Stimulated activated memory B cell treated with anti-CD40 and anti-IgM and Interleukin-4, amounts not matched to agents 10 μg/mL and 1 μg/mL and 100 μg/mL, for 72 hours (primary cell): ENCODE measurements around the gene LUC7L.
"Not testable (repeated sequence)": the region's sequence is repeated elsewhere in the genome, so short reads cannot be mapped to it uniquely, and the experiment has no call there.

ENCODE experiments used
- ATAC-seq: fragments of 150-1000 bp; cut with Tn5 transposase; 2 replicates; pipeline ENCODE4 v1.10.0; 2021
- H3K27ac Mint-ChIP-seq: one replicate; pipeline ENCODE4 v1.8.0; 2022; ENCODE audit warnings: mild to moderate bottlenecking, mixed read lengths
- H3K27me3 Mint-ChIP-seq: one replicate; pipeline ENCODE4 v1.8.0; 2022; ENCODE audit warnings: mixed read lengths
- H3K36me3 Mint-ChIP-seq: one replicate; pipeline ENCODE4 v1.8.0; 2022; ENCODE audit warnings: mixed read lengths
- H3K4me1 Mint-ChIP-seq: one replicate; pipeline ENCODE4 v1.8.0; 2022; ENCODE audit warnings: mixed read lengths
- H3K4me3 Mint-ChIP-seq: one replicate; pipeline ENCODE4 v1.8.0; 2022; ENCODE audit warnings: mild to moderate bottlenecking, moderate library complexity, mixed read lengths
- H3K9me3 Mint-ChIP-seq: one replicate; pipeline ENCODE4 v1.8.0; 2022; ENCODE audit warnings: mixed read lengths

The LUC7L gene

DNA sequence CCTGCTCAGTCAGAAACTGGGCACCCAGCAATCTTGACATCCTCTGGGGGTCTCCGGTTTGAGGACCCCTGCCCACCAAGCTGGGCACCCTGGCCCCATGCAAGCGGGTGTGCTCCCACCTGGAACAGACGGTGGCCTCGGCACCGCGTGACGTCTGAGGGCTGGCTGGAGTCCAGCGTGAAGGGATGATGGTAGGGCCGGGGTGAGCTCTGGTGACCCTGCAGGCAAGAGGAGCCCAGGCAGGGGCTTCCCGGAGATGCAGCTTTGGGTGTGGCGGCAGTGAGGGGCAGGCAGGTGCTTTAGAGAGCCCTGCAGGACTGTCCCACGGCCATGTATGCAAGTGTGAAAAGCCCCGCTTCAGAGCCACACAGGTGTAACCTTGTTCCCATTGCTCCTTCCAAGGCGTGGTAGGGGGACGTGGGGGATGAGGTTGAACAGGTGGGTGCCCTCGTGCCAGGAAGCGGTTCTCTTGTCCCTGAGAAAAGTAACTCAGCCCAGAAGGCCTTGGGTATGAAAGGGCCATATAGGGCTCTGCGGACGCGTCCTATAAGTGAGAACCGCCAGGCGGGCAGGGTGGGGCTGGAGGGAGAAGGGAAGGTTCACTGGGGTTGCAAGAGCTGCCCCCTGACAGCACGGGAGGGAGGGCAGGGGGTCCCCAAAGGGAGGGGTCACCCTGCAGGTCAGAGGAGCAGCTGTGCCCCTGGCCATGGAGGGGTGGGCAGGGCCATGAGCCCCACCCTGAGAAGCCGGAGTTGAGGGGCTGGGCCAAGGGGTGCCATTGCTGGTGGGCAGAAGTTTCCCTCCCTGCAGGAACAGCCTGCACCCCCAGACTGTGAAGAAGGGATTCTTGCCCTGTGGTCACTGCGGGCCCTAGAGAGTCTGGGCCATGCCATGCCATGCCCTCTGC is 37.3 kb upstream of the LUC7L start:
- Mint-ChIP-seq H3K4me1 (no peaks in the 10 kb centered on the region), H3K36me3 (peaks cover 42% of the 10 kb centered on the region), H3K27me3 (peaks cover 2% of the 10 kb centered on the region), H3K4me3 (no peak overlapping the region), H3K27ac (no peak overlapping the region), H3K9me3 (no peaks in the 10 kb centered on the region)
- no peak for ATAC-seq

DNA sequence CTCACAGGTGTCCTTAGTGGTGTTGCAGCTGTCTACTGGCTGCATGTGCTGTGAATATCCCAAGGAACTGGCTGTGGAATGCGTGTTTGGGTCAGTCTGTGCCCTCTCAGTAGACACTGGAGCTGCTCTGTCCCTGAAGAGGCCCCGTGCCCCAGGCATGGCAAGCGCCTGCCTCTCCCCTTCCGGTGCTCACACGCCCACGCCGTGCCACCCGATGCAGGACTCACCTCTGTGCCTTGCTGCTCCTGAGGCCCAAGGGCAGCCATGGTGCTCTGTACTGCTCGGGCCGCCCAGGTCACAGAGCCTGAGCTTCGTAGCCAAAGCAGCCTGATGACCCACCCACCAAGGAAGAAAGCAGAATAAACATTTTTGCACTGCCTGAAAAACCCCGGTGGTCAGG is 36.5 kb upstream of the LUC7L start:
- ATAC-seq, result no peak

GRCh38 chr16:265002-265529 is 35.8 kb upstream of the LUC7L start:
- Mint-ChIP-seq H3K27me3 (no peaks in the 10 kb centered on the region), H3K9me3 (no peaks in the 10 kb centered on the region), H3K4me3 (no peak overlapping the region), H3K36me3 (peaks cover 56% of the 10 kb centered on the region), H3K27ac (no peak overlapping the region), H3K4me1 (no peaks in the 10 kb centered on the region)
- ATAC-seq, result no peak

More for the DNA sequence above, 36.5 kb upstream of the LUC7L start:
- no peaks in the 10 kb centered on the region for H3K4me1 Mint-ChIP-seq
- no peak overlapping the region for H3K4me3 Mint-ChIP-seq
- no peaks in the 10 kb centered on the region for H3K27me3 Mint-ChIP-seq
- H3K9me3 Mint-ChIP-seq, result no peaks in the 10 kb centered on the region
- H3K36me3 Mint-ChIP-seq, result peaks cover 50% of the 10 kb centered on the region
- H3K27ac Mint-ChIP-seq, result no peak overlapping the region

DNA sequence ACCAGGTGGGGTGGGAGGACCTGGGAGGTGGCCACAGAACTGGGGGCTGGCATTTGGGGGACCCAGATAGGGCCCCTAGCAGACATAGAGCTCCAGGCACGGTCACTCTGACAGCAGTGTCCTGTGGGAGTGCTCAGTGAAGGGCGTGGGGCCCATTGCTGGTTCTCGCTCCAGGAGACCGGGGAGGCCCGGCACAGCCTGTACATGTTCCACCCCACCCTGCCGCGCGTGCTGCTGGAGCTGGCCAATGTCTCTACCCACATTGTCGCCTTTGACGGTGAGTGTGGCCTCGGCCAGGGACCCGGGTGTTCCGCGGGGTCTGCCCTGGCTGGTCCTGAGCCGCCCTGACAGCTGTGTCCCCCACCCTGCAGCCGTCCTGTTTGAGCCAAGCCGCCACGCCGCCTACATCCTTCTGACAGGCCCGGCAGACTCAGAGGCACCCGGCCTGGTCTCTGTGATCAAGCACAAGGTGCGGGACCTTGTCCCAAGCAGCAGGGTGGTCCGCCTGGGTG is 35.2 kb upstream of the LUC7L start:
- Mint-ChIP-seq H3K27ac (no peak overlapping the region), H3K36me3 (peaks cover 58% of the 10 kb centered on the region), H3K27me3 (no peaks in the 10 kb centered on the region), H3K9me3 (no peaks in the 10 kb centered on the region), H3K4me1 (no peaks in the 10 kb centered on the region), H3K4me3 (no peak overlapping the region)
- no peak for ATAC-seq

DNA sequence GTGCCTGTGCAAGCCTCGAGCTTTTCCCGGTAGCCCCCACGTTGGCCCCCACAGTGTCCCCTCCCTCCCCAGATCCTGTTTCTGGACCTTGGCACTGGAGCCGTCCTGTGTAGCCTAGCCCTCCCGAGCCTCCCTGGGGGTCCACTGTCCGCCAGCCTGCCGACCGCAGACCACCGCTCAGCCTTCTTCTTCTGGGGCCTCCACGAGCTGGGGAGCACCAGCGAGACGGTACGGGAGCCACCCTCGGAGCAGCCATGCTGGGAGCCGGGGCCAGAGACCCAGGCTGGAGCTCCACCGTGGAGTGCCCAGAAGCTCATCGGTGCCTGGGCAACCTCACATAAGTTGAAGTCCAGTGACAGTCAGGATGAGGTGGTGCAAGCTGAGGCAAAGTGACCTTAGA is 34.7 kb upstream of the LUC7L start:
- Mint-ChIP-seq H3K36me3 (peaks cover 58% of the 10 kb centered on the region), H3K9me3 (no peaks in the 10 kb centered on the region), H3K4me1 (no peaks in the 10 kb centered on the region), H3K4me3 (no peak overlapping the region), H3K27ac (no peak overlapping the region), H3K27me3 (no peaks in the 10 kb centered on the region)
- no peak for ATAC-seq

- no peak for ATAC-seq
- no peak overlapping the region for H3K27ac Mint-ChIP-seq
- no peaks in the 10 kb centered on the region for H3K9me3 Mint-ChIP-seq
- no peaks in the 10 kb centered on the region for H3K4me1 Mint-ChIP-seq
- no peaks in the 10 kb centered on the region for H3K27me3 Mint-ChIP-seq
- peaks cover 58% of the 10 kb centered on the region for H3K36me3 Mint-ChIP-seq
- no peak overlapping the region for H3K4me3 Mint-ChIP-seq
Observed at GRCh38 chr16:263182-263774, 34.0 kb upstream of the LUC7L start.

- Mint-ChIP-seq H3K4me1 (no peaks in the 10 kb centered on the region), H3K4me3 (no peak overlapping the region), H3K27ac (no peak overlapping the region), H3K9me3 (no peaks in the 10 kb centered on the region), H3K36me3 (peaks cover 69% of the 10 kb centered on the region), H3K27me3 (no peaks in the 10 kb centered on the region)
- no peak for ATAC-seq
Observed at GRCh38 chr16:262121-262745, 33.0 kb upstream of the LUC7L start.

GRCh38 chr16:261031-261691 is 31.9 kb upstream of the LUC7L start:
- peaks cover 78% of the 10 kb centered on the region for H3K36me3 Mint-ChIP-seq
- no peak overlapping the region for H3K27ac Mint-ChIP-seq
- no peaks in the 10 kb centered on the region for H3K27me3 Mint-ChIP-seq
- no peak overlapping the region for H3K4me3 Mint-ChIP-seq
- no peak for ATAC-seq
- no peaks in the 10 kb centered on the region for H3K4me1 Mint-ChIP-seq
- H3K9me3 Mint-ChIP-seq, result no peaks in the 10 kb centered on the region

GRCh38 chr16:260326-260725 is 31.1 kb upstream of the LUC7L start:
- Mint-ChIP-seq H3K4me1 (no peaks in the 10 kb centered on the region), H3K27me3 (no peaks in the 10 kb centered on the region), H3K4me3 (no peak overlapping the region), H3K36me3 (peaks cover 79% of the 10 kb centered on the region), H3K9me3 (no peaks in the 10 kb centered on the region), H3K27ac (no peak overlapping the region)
- ATAC-seq, result no peak

DNA sequence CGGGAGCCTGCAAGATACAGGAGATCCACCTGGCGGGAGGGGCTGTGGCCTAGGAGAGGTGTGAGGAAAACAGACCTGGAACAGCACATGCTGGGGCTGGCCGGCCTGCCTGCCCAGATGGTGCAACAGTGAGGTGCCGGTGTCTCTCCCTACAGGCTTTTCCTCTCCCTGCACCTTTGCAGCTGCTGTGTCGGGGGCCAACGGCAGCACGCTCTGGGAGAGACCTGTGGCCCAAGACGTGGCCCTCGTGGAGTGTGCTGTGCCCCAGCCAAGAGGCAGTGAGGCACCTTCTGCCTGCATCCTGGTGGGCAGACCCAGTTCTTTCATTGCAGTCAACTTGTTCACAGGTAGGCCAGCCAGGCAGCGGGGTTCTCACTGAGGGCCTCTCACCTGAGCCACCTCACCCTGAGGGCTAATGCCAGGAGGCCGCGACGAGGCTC is 30.6 kb upstream of the LUC7L start:
- Mint-ChIP-seq H3K36me3 (peaks cover 79% of the 10 kb centered on the region), H3K9me3 (no peaks in the 10 kb centered on the region), H3K27me3 (no peaks in the 10 kb centered on the region), H3K4me3 (no peak overlapping the region), H3K4me1 (no peaks in the 10 kb centered on the region), H3K27ac (no peak overlapping the region)
- no peak for ATAC-seq

DNA sequence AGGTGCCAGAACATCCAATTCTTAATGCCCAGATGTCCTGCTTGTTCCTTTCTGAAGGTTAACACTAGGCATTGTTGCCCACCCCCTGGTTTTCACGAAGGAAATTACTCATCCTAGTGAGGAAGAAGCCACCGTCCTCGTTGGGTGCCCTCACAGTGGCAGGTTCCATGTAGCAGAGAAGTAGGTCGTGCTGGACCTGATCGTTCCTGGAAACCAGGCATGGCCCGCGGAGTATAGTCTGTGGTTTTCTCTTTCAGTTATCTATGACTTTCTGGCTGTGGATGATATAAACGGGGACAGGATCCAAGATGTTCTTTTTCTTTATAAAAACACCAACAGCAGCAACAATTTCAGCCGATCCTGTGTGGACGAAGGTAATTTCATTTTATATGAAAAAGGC is 30.0 kb upstream of the LUC7L start:
- H3K36me3 Mint-ChIP-seq, result peaks cover 83% of the 10 kb centered on the region
- H3K4me3 Mint-ChIP-seq, result no peak overlapping the region

GRCh38 chr16:258091-258490 is 28.8 kb upstream of the LUC7L start:
- H3K36me3 Mint-ChIP-seq, result peaks cover 74% of the 10 kb centered on the region
- ATAC-seq, H3K27me3 Mint-ChIP-seq, H3K4me3 Mint-ChIP-seq, H3K4me1 Mint-ChIP-seq, H3K27ac Mint-ChIP-seq, H3K9me3 Mint-ChIP-seq: not testable (repeated sequence)

More for the DNA sequence above, 30.0 kb upstream of the LUC7L start:
- Mint-ChIP-seq H3K9me3 (no peaks in the 10 kb centered on the region), H3K4me1 (no peaks in the 10 kb centered on the region), H3K27ac (no peak overlapping the region), H3K27me3 (no peaks in the 10 kb centered on the region)
- no peak for ATAC-seq

DNA sequence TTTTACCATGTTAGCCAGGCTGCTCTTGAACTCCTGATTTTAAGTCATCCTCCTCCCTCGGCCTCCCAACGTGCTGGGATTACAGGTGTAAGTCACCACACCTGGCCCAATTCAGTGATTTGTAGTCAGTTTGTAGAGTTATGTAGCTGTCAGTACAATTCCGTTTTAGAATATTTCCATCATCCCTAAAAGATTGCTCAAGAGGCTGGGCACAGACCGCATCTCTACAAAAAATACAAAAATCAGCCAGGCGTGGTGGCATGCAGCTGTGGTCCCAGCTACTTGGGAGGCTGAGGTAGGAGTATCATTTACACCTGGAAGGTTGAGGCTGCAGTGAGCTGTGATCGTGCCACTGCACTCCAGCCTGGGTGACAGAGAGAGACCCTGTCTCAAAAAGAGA is 25.9 kb upstream of the LUC7L start:
- H3K4me1 Mint-ChIP-seq, result peaks cover 19% of the 10 kb centered on the region
- H3K27ac Mint-ChIP-seq, result no peak overlapping the region
- H3K36me3 Mint-ChIP-seq, result peaks cover 63% of the 10 kb centered on the region

GRCh38 chr16:254461-254860 is 25.2 kb upstream of the LUC7L start:
- Mint-ChIP-seq H3K36me3 (peaks cover 62% of the 10 kb centered on the region), H3K4me3 (no peak overlapping the region), H3K27ac (no peak overlapping the region), H3K27me3 (no peaks in the 10 kb centered on the region), H3K4me1 (peaks cover 19% of the 10 kb centered on the region), H3K9me3 (no peaks in the 10 kb centered on the region)
- no peak for ATAC-seq

More for the DNA sequence above, 25.9 kb upstream of the LUC7L start:
- Mint-ChIP-seq H3K9me3 (no peaks in the 10 kb centered on the region), H3K27me3 (no peaks in the 10 kb centered on the region), H3K4me3 (no peak overlapping the region)
- ATAC-seq, result no peak

DNA sequence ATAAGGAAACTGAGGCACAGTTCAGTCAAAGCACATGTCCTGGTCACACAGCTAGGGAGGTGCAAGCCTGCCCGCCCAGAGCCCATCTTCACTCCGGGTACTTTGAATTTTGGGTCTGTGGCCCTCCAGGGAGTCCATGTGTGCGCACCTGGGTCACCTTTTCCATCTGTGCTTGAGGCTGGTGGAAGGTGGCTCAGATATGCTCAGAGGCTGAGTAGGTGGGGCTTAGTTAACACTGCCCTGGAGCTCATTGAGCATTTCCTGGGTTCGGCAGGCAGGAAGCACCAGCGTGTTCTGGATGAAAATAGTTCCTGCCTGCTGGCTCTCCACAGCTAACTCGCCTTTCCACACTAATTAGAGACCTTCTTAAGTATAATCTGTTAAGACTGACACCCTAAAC is 24.6 kb upstream of the LUC7L start:
- no peak overlapping the region for H3K4me3 Mint-ChIP-seq
- no peak overlapping the region for H3K27ac Mint-ChIP-seq
- H3K27me3 Mint-ChIP-seq, result no peaks in the 10 kb centered on the region
- no peak for ATAC-seq
- H3K4me1 Mint-ChIP-seq, result peaks cover 19% of the 10 kb centered on the region
- H3K36me3 Mint-ChIP-seq, result peaks cover 62% of the 10 kb centered on the region
- H3K9me3 Mint-ChIP-seq, result no peaks in the 10 kb centered on the region
